H54 (cell line): ENCODE data around the gene CDH22.
A peak's percentile ranks its signal among the peaks of the same experiment; 100 is the strongest.

ENCODE experiments used
- DNase-seq: peaks from one replicate; pipeline ENCODE4 v3.0.0; 2011; ENCODE audit warnings: low spot score, mixed read lengths; ENCODE audit not compliant: insufficient read length
- FAIRE-seq: peaks from 3 replicates; lab custom pipeline; 2011; peaks lifted over from hg19 to GRCh38; lab: Jason Lieb, UNC
- POLR2A ChIP-seq: IDR thresholded peaks from 2 replicates; pipeline ENCODE4 v1.6.1; 2011; ENCODE audit warnings: low read depth, mild to moderate bottlenecking, low read length

CDH22 gene

DNA sequence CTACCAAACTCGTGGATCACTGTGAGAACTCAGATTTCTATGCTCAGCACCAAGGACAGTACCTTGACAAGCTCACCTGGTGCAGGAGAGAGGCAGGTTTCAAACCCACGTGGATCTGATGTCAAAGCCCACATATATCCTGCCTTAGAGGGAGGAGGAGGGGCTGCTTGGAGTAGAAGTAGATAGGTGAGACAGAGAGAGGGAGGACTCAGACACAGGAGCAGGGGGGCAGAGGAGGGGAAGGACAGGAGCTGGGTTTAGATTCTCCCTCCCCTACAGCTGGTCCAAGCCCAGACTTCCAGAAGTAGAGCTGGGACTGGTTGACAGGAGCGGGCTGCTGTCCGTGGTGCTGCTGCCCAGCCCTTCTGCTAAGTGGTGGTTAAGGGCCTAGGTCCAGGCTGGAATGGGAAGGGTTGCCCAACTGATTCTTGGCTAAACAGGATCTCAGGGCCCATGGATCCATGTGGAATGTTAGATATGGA, 77.5 kb downstream of the CDH22 start:
- FAIRE-seq = no peak
- TF ChIP-seq POLR2A = no peak
- DNase-seq = peak; percentile 47

DNA sequence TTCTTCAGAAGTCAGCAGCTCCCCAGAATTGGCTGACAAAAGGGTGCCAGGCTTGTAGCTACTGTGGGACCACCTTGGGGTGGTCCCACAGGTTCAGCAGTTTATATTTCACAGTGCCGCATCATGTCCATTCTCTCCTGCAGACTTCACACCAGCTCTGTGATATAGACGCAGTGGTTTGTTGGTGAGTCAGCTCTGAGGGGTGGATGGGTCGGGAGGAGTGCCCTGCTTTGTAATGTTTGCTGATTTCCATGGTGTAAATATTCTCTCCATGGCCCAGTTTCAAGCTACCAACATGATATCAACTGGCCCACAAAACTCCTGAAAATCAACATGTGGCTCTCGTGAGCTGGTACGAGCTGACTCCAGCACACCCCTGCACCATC, 78.2 kb downstream of the CDH22 start:
- no peak for TF ChIP-seq POLR2A
- DNase-seq (no peak), FAIRE-seq (no peak)

- TF ChIP-seq POLR2A = no peak
- FAIRE-seq = no peak
- no peak for DNase-seq
Measured at GRCh38 chr20:46229478-46230105, 78.7 kb downstream of the CDH22 start.

GRCh38 chr20:46228670-46229069, 79.6 kb downstream of the CDH22 start:
- DNase-seq (no peak), FAIRE-seq (no peak)
- no peak for TF ChIP-seq POLR2A

DNA sequence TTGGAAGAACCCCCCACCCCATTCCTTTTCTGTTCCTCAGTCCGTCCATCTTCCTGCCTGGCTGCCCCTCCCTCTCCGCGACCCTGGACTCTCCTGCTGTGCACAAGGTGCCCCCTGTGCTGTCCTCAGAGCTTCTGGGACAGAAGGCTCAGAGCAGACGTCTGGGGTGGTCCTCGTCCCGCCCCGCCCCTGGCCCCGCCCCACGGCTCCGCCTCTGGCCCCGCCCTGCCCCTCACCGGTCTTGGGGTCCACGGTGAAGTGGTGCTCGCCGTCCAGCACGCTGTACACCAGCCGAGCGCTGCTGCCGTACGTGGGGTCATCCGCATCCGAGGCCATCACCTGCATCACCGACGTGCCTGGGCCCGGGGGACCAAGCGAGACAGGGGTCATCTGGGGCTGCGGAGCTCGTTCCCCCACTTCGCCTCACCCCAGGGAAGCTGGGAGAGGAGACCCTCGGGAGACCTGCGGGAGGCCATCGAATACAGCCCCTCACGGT, 81.0 kb downstream of the CDH22 start:
- no peak for TF ChIP-seq POLR2A
- FAIRE-seq (no peak), DNase-seq (no peak)

- DNase-seq (peak; percentile 68), FAIRE-seq (no peak)
- TF ChIP-seq POLR2A = no peak
Measured at GRCh38 chr20:46226602-46227001, 81.7 kb downstream of the CDH22 start.

DNA sequence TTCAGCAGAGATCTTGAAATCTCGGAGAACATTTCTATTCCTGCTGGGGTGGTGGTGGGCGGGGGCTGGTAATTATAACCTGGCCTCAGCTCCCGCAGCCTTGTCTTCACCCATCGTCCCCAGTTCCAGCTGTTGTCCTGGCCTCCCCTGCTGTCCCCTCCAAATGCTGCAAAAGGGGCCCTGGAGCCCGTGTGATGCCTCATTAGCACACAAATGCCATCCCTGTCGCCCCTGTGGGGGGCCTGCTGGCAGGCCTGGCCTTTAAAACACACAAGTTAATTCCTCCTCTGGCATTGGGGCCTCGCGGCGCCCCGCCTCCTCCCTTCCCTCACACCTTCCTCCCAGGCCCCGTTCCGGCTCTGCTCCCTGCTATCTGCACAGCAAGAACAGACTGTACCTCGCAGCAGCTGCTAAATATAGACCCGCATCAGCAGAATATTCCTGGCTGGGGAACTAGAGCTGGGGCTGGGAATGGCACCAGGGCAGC, 85.7 kb downstream of the CDH22 start:
- no peak for DNase-seq
- no peak for TF ChIP-seq POLR2A
- FAIRE-seq = no peak

GRCh38 chr20:46221256-46221833, 87.0 kb downstream of the CDH22 start:
- TF ChIP-seq POLR2A = no peak
- no peak for FAIRE-seq
- DNase-seq = no peak

- DNase-seq (no peak), FAIRE-seq (no peak)
- TF ChIP-seq POLR2A = no peak
Measured at GRCh38 chr20:46220455-46221207, 87.7 kb downstream of the CDH22 start.

DNA sequence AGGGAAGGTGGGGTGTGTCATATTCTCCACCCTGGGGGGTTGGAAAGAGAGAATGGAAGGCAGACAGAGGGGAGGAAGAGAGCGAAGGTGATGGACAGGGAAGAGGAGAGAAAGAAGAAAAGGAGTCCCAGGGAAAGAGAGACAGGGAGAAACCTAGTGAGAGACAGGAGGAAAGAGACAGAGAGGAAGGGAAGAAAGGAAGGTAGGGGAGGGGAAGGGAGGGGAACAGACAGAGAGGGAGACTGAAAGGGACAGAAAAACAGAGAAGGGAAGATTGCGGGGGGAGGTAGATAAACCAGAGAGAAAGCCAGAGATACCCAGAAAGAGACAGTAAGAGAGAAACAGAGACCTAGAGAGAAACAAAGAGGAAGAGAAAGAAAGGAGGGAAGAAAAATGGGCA, 88.4 kb downstream of the CDH22 start:
- DNase-seq = no peak
- FAIRE-seq = no peak

DNA sequence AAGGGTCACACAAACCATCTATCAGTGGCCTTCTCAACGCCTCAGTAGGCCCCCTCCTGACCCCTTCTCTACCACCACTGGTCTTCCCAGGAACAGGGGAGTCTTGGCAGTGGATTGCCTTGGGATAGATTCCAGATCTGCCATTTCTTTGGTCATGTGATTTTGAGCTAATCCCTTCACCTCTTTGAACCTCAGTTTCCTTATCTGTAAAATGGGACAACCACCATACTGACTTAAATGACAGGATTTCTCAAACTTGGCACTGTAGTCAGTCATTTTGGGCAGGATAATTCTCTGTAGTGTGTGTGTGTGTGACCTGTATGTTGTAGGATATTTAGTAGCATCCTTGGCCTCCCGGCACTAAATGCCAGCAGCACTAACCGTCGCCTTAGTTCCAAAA, 89.1 kb downstream of the CDH22 start:
- TF ChIP-seq POLR2A = no peak
- DNase-seq (no peak), FAIRE-seq (no peak)

More for the DNA sequence above, 88.4 kb downstream of the CDH22 start:
- no peak for TF ChIP-seq POLR2A

DNA sequence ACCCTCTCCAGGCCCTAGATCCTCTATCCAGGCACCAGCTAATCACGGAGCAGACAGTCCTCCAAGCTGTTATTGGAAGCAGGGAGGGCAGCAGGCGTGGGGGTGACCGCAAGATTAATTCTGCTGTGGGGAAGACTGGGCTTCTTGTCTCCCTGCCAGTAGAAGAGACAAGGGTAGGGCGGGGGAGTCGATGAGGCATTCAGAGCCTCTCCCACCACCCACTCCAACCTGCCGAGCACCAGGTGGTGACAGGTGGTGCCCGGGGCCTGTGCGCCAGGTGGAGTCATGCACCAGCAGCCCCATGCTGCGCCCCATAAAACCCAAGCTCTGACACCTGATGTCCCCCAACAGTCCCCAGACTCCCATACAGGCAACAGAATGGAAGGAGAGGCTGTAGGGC, 89.6 kb downstream of the CDH22 start:
- no peak for DNase-seq
- no peak for FAIRE-seq
- TF ChIP-seq POLR2A = no peak

DNA sequence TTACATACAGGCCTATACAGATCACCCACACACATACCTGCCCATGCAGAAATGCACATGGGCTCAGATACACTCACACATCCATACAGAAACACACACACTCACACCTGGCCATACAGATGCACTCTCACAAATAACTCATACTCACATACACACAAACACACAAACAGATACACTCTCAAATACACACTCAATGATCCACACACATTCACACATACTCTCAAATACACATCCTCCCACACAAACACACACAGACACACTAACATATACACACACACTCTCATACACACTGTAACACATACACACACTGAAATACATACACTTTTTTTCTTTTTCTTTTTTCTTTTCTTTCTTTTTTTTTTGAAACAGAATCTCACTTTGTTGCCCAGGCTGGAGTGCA, 90.7 kb downstream of the CDH22 start:
- no peak for FAIRE-seq

More for the DNA sequence above, 90.7 kb downstream of the CDH22 start:
- no peak for TF ChIP-seq POLR2A
- no peak for DNase-seq
